Right lobe of liver (tissue), 4 donors: ENCODE data around the gene LYPD6.

Experiments used
- POLR2A ChIP-seq: fragments of 450-650 bp; IDR thresholded peaks from one replicate; pipeline ENCODE4 v1.6.1; 2017; ENCODE audit warnings: antibody characterized with exemption, mild to moderate bottlenecking
- TF ChIP-seq, protein P1 (sequence below), 4 donors: fragments of 200-600 bp in 3 of 4; fragments of 450-650 bp in 1 of 4; IDR thresholded peaks; one replicate each; pipeline versions ENCODE4 v1.5.1 to v1.8.0; 2016 to 2022; ENCODE audit warnings: antibody characterized with exemption in 4 of 4, mild to moderate bottlenecking in 2 of 4
- donor health status: DM: no; HTN: no; CAD: no.
- donor health status: DM: no; HTN: no; CAD: no.
- donor health status: DM: no; HTN: yes; CAD: no.

DNA sequence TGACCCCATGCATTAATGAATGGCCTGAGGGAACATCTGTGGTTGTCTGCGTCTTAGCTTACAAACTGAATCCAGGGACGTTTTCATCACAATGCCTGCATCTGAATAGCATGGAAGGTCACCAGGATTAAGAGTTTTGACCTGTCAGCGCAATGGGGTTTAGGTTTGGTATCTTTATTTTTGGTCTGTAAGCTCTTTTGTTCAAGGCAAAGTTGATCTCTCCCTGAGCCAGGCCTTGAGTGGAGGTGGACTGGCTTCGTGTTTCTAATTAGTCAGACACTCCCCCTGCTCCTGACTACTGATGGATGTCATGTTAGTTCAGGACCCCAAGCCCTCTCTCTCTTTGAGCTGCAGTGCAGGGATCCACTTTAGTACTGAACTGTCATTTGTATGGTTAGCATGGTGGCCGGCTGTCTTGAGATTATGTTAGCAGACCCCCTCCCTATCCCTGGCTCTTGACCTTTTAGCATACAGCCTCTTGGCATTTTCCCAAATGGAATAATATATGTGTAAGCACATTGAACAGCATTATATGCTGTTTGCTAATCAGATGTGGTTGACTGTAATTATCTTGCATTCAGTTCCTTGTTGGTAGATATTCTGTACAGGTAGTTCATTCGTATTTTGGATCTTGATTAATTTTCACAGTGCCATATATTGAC, 59.2 kb downstream of the LYPD6 start:
- TF ChIP-seq, protein P1, sequence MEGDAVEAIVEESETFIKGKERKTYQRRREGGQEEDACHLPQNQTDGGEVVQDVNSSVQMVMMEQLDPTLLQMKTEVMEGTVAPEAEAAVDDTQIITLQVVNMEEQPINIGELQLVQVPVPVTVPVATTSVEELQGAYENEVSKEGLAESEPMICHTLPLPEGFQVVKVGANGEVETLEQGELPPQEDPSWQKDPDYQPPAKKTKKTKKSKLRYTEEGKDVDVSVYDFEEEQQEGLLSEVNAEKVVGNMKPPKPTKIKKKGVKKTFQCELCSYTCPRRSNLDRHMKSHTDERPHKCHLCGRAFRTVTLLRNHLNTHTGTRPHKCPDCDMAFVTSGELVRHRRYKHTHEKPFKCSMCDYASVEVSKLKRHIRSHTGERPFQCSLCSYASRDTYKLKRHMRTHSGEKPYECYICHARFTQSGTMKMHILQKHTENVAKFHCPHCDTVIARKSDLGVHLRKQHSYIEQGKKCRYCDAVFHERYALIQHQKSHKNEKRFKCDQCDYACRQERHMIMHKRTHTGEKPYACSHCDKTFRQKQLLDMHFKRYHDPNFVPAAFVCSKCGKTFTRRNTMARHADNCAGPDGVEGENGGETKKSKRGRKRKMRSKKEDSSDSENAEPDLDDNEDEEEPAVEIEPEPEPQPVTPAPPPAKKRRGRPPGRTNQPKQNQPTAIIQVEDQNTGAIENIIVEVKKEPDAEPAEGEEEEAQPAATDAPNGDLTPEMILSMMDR (IDR thresholded peaks at IDR 0.05): no peak
- TF ChIP-seq POLR2A: no peak
